Peyer's patch (tissue), 4 donors: ENCODE measurements around the gene DFFA. TPM values are rescaled to one million over a fixed set of nuclear protein-coding genes. Genes with fewer than 3 reads are reported as not detected.

Source experiments
- DNase-seq, 3 donors: peaks; one replicate each; pipeline ENCODE4 v3.0.0-alpha.2; 2017 to 2019
- H3K27ac ChIP-seq, 4 donors: fragments of 200-600 bp; sonication (generic); one replicate each; pipeline ENCODE4 v1.5.1; 2016 to 2019
- H3K27me3 ChIP-seq, 2 donors: fragments of 200-600 bp; sonication (generic); one replicate each; pipeline ENCODE4 v1.5.1; 2019
- H3K36me3 ChIP-seq, 3 donors: fragments of 200-600 bp; sonication (generic); one replicate each; pipeline ENCODE4 v1.5.1; 2016 to 2019
- H3K4me1 ChIP-seq, 4 donors: fragments of 200-600 bp; sonication (generic); one replicate each; pipeline ENCODE4 v1.5.1; 2016 to 2019
- H3K4me3 ChIP-seq, 4 donors: fragments of 200-600 bp; sonication (generic); 1 replicate in 3 of 4; 2 replicates in 1 of 4; pipeline ENCODE4 v1.5.1; 2016 to 2019; ENCODE audit warnings: mild to moderate bottlenecking in 1 of 4
- H3K9me3 ChIP-seq, 4 donors: fragments of 200-600 bp; sonication (generic); one replicate each; pipeline ENCODE4 v1.5.1; 2016 to 2019; ENCODE audit warnings: mild to moderate bottlenecking in 1 of 4
- POLR2A ChIP-seq, 2 donors: fragments of 450-650 bp; IDR thresholded peaks; one replicate each; pipeline ENCODE4 v1.5.1; 2017; ENCODE audit warnings: antibody characterized with exemption in 2 of 2, mild to moderate bottlenecking in 2 of 2, moderate library complexity in 2 of 2
- total RNA-seq, 4 donors: library from RNA; depleted of rRNA; stranded (reverse); fragments of >200 nt; gene quantifications; one replicate each; pipeline ENCODE4 v1.1.0, GENCODE V29; 2016
- TF ChIP-seq, protein P1 (sequence below), 6 experiments: fragments of 450-650 bp in 4 of 6; fragments of 200-600 bp in 2 of 6; sonication (generic) in 1 of 6; IDR thresholded peaks; one replicate each; pipeline ENCODE4 v1.5.1; 2017 to 2019; ENCODE audit warnings: antibody characterized with exemption in 6 of 6, mild to moderate bottlenecking in 3 of 6, moderate library complexity in 1 of 6

DFFA gene
- total RNA-seq, 4 donors from 2014 or later = 13.1 to 25.0 (median 21.9) TPM

DNA sequence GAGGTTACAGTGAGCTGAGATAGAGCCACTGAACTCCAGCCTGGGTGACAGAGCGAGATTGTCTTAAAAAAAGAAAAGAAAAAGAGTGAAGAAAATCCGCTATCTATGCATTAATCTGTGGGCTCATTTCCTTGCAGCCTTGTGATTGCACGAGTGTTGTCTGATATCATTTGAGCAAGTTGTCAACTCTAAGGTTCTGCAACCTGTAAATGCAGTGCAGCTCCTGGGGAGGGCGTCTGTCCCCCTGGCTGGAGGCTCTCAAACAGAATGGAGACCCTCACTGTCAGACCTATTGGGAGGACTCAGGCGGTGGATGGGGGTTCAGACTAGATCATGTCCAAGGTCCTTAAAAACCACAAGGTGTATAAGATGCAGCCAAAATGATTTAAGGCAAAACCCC is 16.3 kb downstream of the DFFA start:
- no peak for DNase-seq
- H3K9me3 ChIP-seq = no peaks in the 10 kb centered on the region
- H3K27ac ChIP-seq = no peak overlapping the region
- TF ChIP-seq, protein P1, sequence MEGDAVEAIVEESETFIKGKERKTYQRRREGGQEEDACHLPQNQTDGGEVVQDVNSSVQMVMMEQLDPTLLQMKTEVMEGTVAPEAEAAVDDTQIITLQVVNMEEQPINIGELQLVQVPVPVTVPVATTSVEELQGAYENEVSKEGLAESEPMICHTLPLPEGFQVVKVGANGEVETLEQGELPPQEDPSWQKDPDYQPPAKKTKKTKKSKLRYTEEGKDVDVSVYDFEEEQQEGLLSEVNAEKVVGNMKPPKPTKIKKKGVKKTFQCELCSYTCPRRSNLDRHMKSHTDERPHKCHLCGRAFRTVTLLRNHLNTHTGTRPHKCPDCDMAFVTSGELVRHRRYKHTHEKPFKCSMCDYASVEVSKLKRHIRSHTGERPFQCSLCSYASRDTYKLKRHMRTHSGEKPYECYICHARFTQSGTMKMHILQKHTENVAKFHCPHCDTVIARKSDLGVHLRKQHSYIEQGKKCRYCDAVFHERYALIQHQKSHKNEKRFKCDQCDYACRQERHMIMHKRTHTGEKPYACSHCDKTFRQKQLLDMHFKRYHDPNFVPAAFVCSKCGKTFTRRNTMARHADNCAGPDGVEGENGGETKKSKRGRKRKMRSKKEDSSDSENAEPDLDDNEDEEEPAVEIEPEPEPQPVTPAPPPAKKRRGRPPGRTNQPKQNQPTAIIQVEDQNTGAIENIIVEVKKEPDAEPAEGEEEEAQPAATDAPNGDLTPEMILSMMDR (IDR thresholded peaks at IDR 0.05) = no peak
- H3K36me3 ChIP-seq = peaks cover 0 to 2% (median 0%) of the 10 kb centered on the region in 3 donors
- no peaks in the 10 kb centered on the region for H3K27me3 ChIP-seq
- H3K4me3 ChIP-seq = no peak overlapping the region
- H3K4me1 ChIP-seq = peaks cover 0 to 4% (median 0%) of the 10 kb centered on the region in 4 donors

DNA sequence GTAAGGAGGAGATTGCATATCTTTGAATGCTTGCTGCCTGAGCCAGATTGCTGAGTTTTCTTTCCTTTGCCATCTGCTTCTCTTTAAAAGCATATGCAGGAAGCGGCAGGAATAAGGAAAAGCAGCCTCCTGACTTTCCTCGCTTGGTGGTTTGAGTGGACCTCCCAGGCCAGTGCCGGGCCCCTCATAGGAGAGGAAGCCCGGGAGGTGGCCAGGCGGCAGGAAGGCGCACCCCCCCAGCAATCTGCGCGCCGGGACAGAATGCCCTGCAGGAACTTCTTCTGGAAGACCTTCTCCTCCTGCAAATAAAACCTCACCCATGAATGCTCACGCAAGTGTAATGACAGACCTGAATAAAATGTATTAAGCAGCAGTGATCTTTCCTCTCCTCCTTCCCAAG is 21.0 kb downstream of the DFFA start:
- Histone ChIP-seq H3K36me3 (no peaks in the 10 kb centered on the region), H3K4me3 (no peak overlapping the region), H3K9me3 (no peaks in the 10 kb centered on the region), H3K4me1 (peaks cover 0 to 4% (median 0%) of the 10 kb centered on the region in 4 donors), H3K27me3 (no peaks in the 10 kb centered on the region), H3K27ac (no peak overlapping the region)
- TF ChIP-seq POLR2A (IDR thresholded peaks at IDR 0.05) = no peak
- TF ChIP-seq, protein P1 (IDR thresholded peaks at IDR 0.05) = no peak
- no peak for DNase-seq

DNA sequence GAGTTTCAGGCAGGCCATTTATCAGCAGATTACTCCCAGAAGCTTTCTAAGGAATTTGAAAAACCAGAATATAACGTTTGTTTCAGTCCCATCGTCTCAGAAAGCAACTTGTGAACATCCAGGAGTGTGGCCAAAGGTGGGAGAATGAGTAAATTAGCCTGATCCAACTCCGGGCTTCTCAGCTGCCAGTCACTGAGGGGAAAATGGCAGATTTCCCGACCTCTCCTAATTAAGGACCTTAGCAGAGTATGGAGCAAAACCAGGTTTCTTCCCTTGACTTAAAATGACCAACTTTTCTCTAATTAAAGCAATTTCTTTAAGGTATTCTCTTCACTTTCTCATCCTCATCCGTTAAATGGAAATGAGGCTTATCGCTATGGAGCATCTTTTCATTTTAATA is 21.5 kb downstream of the DFFA start:
- Histone ChIP-seq H3K4me3 (no peak overlapping the region), H3K9me3 (no peaks in the 10 kb centered on the region)

DNA sequence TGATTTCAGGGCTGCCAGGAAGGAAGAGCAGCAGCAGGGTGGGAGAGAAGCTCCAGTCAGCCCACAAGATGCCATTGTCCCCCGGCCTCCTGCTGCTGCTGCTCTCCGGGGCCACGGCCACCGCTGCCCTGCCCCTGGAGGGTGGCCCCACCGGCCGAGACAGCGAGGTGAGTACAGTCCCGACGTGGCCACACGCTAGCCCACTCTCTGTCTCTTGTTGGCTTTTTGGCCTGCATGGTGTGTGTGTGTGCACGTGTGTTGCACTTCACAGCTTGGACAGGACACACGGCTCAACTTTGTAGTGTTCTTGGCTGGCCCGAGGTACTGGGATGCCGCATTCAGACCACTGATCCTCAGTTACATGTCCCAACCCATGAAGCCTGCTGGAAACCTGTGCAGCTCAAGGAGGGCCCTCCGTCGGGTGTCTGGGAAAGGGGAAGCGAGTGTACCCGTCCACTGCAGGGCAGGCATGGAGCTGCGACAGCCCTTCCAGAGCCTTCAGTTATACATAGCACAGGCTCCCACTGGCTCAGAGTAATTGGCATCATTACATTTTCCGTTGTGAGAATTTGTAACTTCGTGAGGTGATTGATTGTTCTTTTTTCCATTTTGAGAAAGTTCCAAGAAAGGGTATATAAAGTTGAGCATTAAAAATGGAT is 22.0 kb downstream of the DFFA start:
- Histone ChIP-seq H3K27me3 (no peaks in the 10 kb centered on the region), H3K4me3 (no peak overlapping the region), H3K4me1 (peaks cover 0 to 4% (median 0%) of the 10 kb centered on the region in 4 donors), H3K27ac (no peak overlapping the region), H3K36me3 (no peaks in the 10 kb centered on the region), H3K9me3 (no peaks in the 10 kb centered on the region)
- no peak for DNase-seq
- TF ChIP-seq, protein P1 (IDR thresholded peaks at IDR 0.05) = no peak

More for the DNA sequence above, 21.5 kb downstream of the DFFA start:
- H3K4me1 ChIP-seq = peaks cover 0 to 4% (median 0%) of the 10 kb centered on the region in 4 donors
- H3K27ac ChIP-seq = no peak overlapping the region
- DNase-seq = no peak
- H3K36me3 ChIP-seq = no peaks in the 10 kb centered on the region
- TF ChIP-seq, protein P1 (IDR thresholded peaks at IDR 0.05) = no peak
- no peak for TF ChIP-seq POLR2A (IDR thresholded peaks at IDR 0.05)
- no peaks in the 10 kb centered on the region for H3K27me3 ChIP-seq

DNA sequence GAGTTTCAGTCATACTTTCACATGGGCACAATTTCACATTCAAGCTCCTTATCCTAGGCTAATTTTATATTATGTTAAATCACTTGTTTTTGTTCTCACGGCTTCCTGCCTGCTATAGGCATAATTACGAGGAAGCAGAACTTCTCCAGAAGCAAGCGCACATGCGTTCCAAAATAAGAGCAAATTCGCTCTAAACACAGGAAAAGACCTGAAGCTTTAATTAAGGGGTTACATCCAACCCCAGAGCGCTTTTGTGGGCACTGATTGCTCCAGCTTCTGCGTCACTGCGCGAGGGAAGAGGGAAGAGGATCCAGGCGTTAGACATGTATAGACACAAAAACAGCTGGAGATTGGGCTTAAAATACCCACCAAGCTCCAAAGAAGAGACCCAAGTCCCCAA is 22.6 kb downstream of the DFFA start, which contains the start of gene CORT:
Gene CORT (plus strand): TSS at position 281 of the 400 bp plus-strand sequence. CDS start 193 bp downstream, outside the sequence.
- peaks cover 0 to 4% (median 0%) of the 10 kb centered on the region in 4 donors for H3K4me1 ChIP-seq
- DNase-seq = no peak
- no peaks in the 10 kb centered on the region for H3K27me3 ChIP-seq
- no peak within 1 kb of the TSS for H3K27ac ChIP-seq
- H3K4me3 ChIP-seq = no peak within 1 kb of the TSS
- H3K9me3 ChIP-seq = no peaks in the 10 kb centered on the region
- no peak for TF ChIP-seq POLR2A (IDR thresholded peaks at IDR 0.05)
- TF ChIP-seq, protein P1 (IDR thresholded peaks at IDR 0.05) = no peak
- peaks cover 0 to under 1% (median 0%) of the 10 kb centered on the region in 3 donors for H3K36me3 ChIP-seq
